NCI-H2107 treated with DMSO at 0.1 percent for 48 hours (cell line): Measurements from ENCODE around the gene MBNL2.
A peak's percentile ranks its signal among the peaks of the same experiment; 100 is the strongest.

Source experiments
- DNase-seq: peaks from one replicate; lab custom pipeline; 2025; ENCODE audit not compliant: unreplicated experiment; lab: John Stamatoyannopoulos, UW

Gene MBNL2

GRCh38 chr13:97289514-97290298 lies 67.6 kb downstream of the MBNL2 start:
- no peak for DNase-seq

- no peak for DNase-seq
These were observed 73.4 kb downstream of the MBNL2 start for GRCh38 chr13:97295283-97296182.

- DNase-seq: no peak
These were observed 74.6 kb downstream of the MBNL2 start for GRCh38 chr13:97296740-97297139.

GRCh38 chr13:97298816-97299215 lies 76.7 kb downstream of the MBNL2 start:
- DNase-seq: peak; percentile 42

GRCh38 chr13:97300871-97301270 lies 78.7 kb downstream of the MBNL2 start:
- DNase-seq: no peak

- DNase-seq: no peak
These were observed 79.4 kb downstream of the MBNL2 start for GRCh38 chr13:97301382-97302095.

- DNase-seq: no peak
These were observed 80.5 kb downstream of the MBNL2 start for GRCh38 chr13:97302611-97303010.

- no peak for DNase-seq
These were observed 84.0 kb downstream of the MBNL2 start for GRCh38 chr13:97306106-97306505.

- no peak for DNase-seq
These were observed 84.5 kb downstream of the MBNL2 start for GRCh38 chr13:97306645-97307044.

GRCh38 chr13:97307118-97307881 lies 85.2 kb downstream of the MBNL2 start:
- no peak for DNase-seq

- DNase-seq: no peak
These were observed 85.9 kb downstream of the MBNL2 start for GRCh38 chr13:97307882-97308624.

GRCh38 chr13:97308735-97309429 lies 86.7 kb downstream of the MBNL2 start:
- no peak for DNase-seq

- DNase-seq: peak; percentile 59
These were observed 88.8 kb downstream of the MBNL2 start for GRCh38 chr13:97310809-97311436.

- no peak for DNase-seq
These were observed 89.8 kb downstream of the MBNL2 start for GRCh38 chr13:97311956-97312355.

GRCh38 chr13:97313551-97314260 lies 91.6 kb downstream of the MBNL2 start:
- DNase-seq: no peak

- DNase-seq: no peak
These were observed 94.3 kb downstream of the MBNL2 start for GRCh38 chr13:97316390-97316789.

- no peak for DNase-seq
These were observed 95.8 kb downstream of the MBNL2 start for GRCh38 chr13:97317933-97318332.

- no peak for DNase-seq
These were observed 96.4 kb downstream of the MBNL2 start for GRCh38 chr13:97318532-97318931.
